Sigmoid colon (tissue), 7 donors: ENCODE measurements around the gene TAP2. TPM values are rescaled to one million over a fixed set of nuclear protein-coding genes. Genes with fewer than 3 reads are reported as not detected.

Source experiments
- DNase-seq: peaks from one replicate; pipeline ENCODE4 v3.0.0-alpha.2; 2019
- H3K27ac ChIP-seq, 4 donors: fragments of 200-600 bp; sonication (generic); one replicate each; pipeline ENCODE4 v1.5.1; 2016 to 2019; ENCODE audit warnings: mild to moderate bottlenecking in 1 of 4
- H3K27me3 ChIP-seq, 3 donors: fragments of 200-600 bp; sonication (generic); one replicate each; pipeline ENCODE4 v1.5.1; 2019; ENCODE audit warnings: mild to moderate bottlenecking in 1 of 3
- H3K36me3 ChIP-seq, 4 donors: fragments of 200-600 bp; sonication (generic); one replicate each; pipeline ENCODE4 v1.5.1; 2016 to 2019
- H3K4me1 ChIP-seq, 4 donors: fragments of 200-600 bp; sonication (generic); one replicate each; pipeline ENCODE4 v1.5.1; 2017 to 2019
- H3K4me3 ChIP-seq, 4 donors: fragments of 200-600 bp; sonication (generic); one replicate each; pipeline ENCODE4 v1.5.1; 2017 to 2019; ENCODE audit warnings: mild to moderate bottlenecking in 2 of 4, moderate library complexity in 1 of 4
- H3K9me3 ChIP-seq, 4 donors: fragments of 200-600 bp in 3 of 4; sonication (generic) in 3 of 4; one replicate each; pipeline versions ENCODE4 v1.5.1 to v1.6.1; 2013 to 2019
- EP300 ChIP-seq, 4 donors: sonication (generic); formaldehyde crosslinking; IDR thresholded peaks; one replicate each; pipeline ENCODE4 v1.6.1; 2017; ENCODE audit warnings: antibody characterized with exemption in 4 of 4
- POLR2A ChIP-seq, 2 donors: fragments of 450-650 bp; IDR thresholded peaks; one replicate each; pipeline ENCODE4 v1.6.1; 2016; ENCODE audit warnings: antibody characterized with exemption in 2 of 2, mild to moderate bottlenecking in 2 of 2, moderate library complexity in 2 of 2
- POLR2AphosphoS5 ChIP-seq, 4 donors: sonication (generic); formaldehyde crosslinking; IDR thresholded peaks; one replicate each; pipeline ENCODE4 v1.6.1; 2017; ENCODE audit warnings: antibody characterized with exemption in 4 of 4
- WGBS, 2 donors: extraction: QIAGEN DNeasy Blood & Tissue Kit; methylation state at CpG; one replicate each; pipeline ENCODE4 v1.1.7; 2013; 5-methylcytosine and 5-hydroxymethylcytosine counted together
- intact Hi-C: fragments of 100-400 bp; cut with DNase I; formaldehyde crosslinking; loops from one replicate; pipeline ENCODE4 v1.15.1; 2023
- polyA plus RNA-seq, 3 donors: library from polyadenylated mRNA; stranded (reverse); fragments of 200-250 nt; gene quantifications; one replicate each; pipeline ENCODE4 v1.2.3, GENCODE V29; 2013
- total RNA-seq, 4 donors: library from RNA; depleted of rRNA; stranded (reverse); fragments of >200 nt; gene quantifications; one replicate each; pipeline ENCODE4 v1.1.0, GENCODE V29; 2016
- TF ChIP-seq, protein P1 (sequence below), 4 experiments: fragments of 450-650 bp in 3 of 4; fragments of 200-600 bp in 1 of 4; IDR thresholded peaks; one replicate each; pipeline ENCODE4 v1.5.1; 2016 to 2019; ENCODE audit warnings: antibody characterized with exemption in 4 of 4, mild to moderate bottlenecking in 3 of 4, moderate library complexity in 2 of 4
- donor health status: healthy with polysubstance abuse.
- donor health status: Bipolar disorder and iron deficiency.
- donor health status: healthy.

The TAP2 gene
- total and polyA plus RNA-seq, 7 donors, result 2.4 to 54.5 (median 6.1) TPM

DNA sequence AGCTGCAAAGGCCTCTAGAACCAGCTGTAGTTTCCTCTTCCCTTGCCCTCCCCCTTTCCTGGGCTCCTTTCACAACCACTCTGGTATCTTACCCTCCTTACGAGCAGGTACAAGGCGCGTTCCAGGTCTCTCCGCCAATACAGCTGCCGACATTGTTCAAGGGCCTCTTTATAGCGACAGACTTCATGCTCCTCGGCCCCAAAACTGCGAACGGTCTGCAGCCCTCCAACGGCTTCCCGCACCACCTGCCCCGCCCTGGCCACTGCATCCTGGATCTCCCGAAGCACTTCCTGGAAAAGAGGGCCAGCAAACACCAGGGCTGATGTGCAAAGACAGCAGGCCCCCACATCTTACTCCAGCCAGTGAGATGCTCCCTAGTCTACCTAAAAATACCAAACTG, 6.0 kb downstream of the TAP2 start:
- H3K4me3 ChIP-seq, result no peak overlapping the region
- peaks cover 0 to 62% (median 26%) of the 10 kb centered on the region in 4 donors for H3K36me3 ChIP-seq
- H3K27ac ChIP-seq, result no peak overlapping the region
- no peak for TF ChIP-seq EP300 (IDR thresholded peaks at IDR 0.05)
- TF ChIP-seq, protein P1, sequence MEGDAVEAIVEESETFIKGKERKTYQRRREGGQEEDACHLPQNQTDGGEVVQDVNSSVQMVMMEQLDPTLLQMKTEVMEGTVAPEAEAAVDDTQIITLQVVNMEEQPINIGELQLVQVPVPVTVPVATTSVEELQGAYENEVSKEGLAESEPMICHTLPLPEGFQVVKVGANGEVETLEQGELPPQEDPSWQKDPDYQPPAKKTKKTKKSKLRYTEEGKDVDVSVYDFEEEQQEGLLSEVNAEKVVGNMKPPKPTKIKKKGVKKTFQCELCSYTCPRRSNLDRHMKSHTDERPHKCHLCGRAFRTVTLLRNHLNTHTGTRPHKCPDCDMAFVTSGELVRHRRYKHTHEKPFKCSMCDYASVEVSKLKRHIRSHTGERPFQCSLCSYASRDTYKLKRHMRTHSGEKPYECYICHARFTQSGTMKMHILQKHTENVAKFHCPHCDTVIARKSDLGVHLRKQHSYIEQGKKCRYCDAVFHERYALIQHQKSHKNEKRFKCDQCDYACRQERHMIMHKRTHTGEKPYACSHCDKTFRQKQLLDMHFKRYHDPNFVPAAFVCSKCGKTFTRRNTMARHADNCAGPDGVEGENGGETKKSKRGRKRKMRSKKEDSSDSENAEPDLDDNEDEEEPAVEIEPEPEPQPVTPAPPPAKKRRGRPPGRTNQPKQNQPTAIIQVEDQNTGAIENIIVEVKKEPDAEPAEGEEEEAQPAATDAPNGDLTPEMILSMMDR (IDR thresholded peaks at IDR 0.05), result no peak
- no peak for TF ChIP-seq POLR2A (IDR thresholded peaks at IDR 0.05)
- TF ChIP-seq POLR2AphosphoS5 (IDR thresholded peaks at IDR 0.05), result no peak
- intact Hi-C loops, result no loop called here
- no peaks in the 10 kb centered on the region for H3K27me3 ChIP-seq
- 82 to 90% methylated on average over 13 of the region's 13 CpGs for WGBS, 2 donors
- DNase-seq, result no peak
- no peaks in the 10 kb centered on the region for H3K9me3 ChIP-seq
- peaks cover 0 to 5% (median 4%) of the 10 kb centered on the region in 4 donors for H3K4me1 ChIP-seq

DNA sequence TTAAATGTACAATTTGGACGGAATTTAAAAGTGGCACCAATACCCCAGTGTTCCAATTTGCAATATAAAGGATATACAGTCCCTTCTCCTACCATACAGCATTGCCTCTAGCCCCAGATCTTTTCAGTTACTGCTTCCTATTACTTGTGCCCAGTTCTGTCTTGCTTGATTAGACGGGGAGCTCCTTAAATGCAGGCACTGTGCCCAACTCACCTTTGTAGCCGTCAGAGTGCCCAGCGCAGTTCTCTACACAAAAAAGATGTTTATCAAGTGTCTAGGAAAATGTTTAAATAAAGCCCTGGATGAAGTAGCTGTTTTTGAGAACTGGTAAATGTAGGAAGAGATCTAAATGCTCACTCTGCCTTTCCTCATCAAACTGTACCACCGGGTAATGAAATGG, 7.6 kb downstream of the TAP2 start:
- TF ChIP-seq POLR2AphosphoS5 (IDR thresholded peaks at IDR 0.05), result no peak
- TF ChIP-seq EP300 (IDR thresholded peaks at IDR 0.05), result no peak
- TF ChIP-seq POLR2A (IDR thresholded peaks at IDR 0.05), result no peak
- TF ChIP-seq, protein P1 (IDR thresholded peaks at IDR 0.05), result no peak
- H3K4me1 ChIP-seq, result no peaks in the 10 kb centered on the region
- H3K27me3 ChIP-seq, result no peaks in the 10 kb centered on the region
- no peak for DNase-seq
- intact Hi-C loops, result no loop called here
- no peak overlapping the region for H3K4me3 ChIP-seq
- 87 to 94% methylated on average over 5 of the region's 5 CpGs for WGBS, 2 donors
- H3K9me3 ChIP-seq, result no peaks in the 10 kb centered on the region
- H3K36me3 ChIP-seq, result peaks cover 0 to 62% (median 24%) of the 10 kb centered on the region in 4 donors
- no peak overlapping the region for H3K27ac ChIP-seq

- H3K4me1 ChIP-seq, result no peaks in the 10 kb centered on the region
- no peak overlapping the region for H3K4me3 ChIP-seq
- H3K27ac ChIP-seq, result no peak overlapping the region
- H3K9me3 ChIP-seq, result no peaks in the 10 kb centered on the region
- DNase-seq, result no peak
- H3K27me3 ChIP-seq, result no peaks in the 10 kb centered on the region
- 99% methylated on average over 5 of the region's 5 CpGs for WGBS, 2 donors
- TF ChIP-seq EP300 (IDR thresholded peaks at IDR 0.05) (no peak), POLR2A (IDR thresholded peaks at IDR 0.05) (no peak), POLR2AphosphoS5 (IDR thresholded peaks at IDR 0.05) (no peak)
- TF ChIP-seq, protein P1 (IDR thresholded peaks at IDR 0.05), result no peak
- H3K36me3 ChIP-seq, result peaks cover 0 to 56% (median 24%) of the 10 kb centered on the region in 4 donors
- intact Hi-C loops, result no loop called here
Measured at GRCh38 chr6:32830017-32830416, 8.5 kb downstream of the TAP2 start.

DNA sequence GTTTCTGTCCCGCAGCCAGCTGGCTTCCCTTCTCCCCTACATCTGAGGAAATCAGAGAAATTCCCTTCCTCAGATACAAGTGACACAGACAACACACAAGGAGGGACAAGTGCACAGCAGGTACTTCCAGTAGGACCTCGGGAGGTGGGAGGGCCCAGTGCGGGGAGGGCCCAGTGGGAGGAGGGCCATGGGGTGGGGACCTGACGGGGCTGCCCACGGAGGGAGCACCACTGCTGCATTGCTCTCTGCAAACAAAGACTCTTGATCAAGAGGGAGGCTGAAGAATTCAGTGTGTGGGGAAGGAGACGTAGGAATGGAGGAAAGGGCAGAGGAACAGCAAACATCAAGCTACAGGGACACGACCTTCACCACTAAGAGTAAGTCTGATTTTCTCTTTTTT, 9.0 kb downstream of the TAP2 start:
- H3K9me3 ChIP-seq, result no peaks in the 10 kb centered on the region

More for the DNA sequence above, 9.0 kb downstream of the TAP2 start:
- Histone ChIP-seq H3K27me3 (no peaks in the 10 kb centered on the region), H3K4me3 (no peak overlapping the region), H3K4me1 (no peaks in the 10 kb centered on the region), H3K27ac (no peak overlapping the region), H3K36me3 (peaks cover 0 to 51% (median 24%) of the 10 kb centered on the region in 4 donors)
- TF ChIP-seq EP300 (IDR thresholded peaks at IDR 0.05), result no peak
- TF ChIP-seq, protein P1 (IDR thresholded peaks at IDR 0.05), result no peak
- TF ChIP-seq POLR2A (IDR thresholded peaks at IDR 0.05), result no peak
- no peak for TF ChIP-seq POLR2AphosphoS5 (IDR thresholded peaks at IDR 0.05)
- 79 to 81% methylated on average over 7 of the region's 7 CpGs for WGBS, 2 donors
- no peak for DNase-seq
- intact Hi-C loops, result no loop called here
